Cerebellar cortex (tissue), 1 donor: ENCODE measurements around the gene CFDP1.

ENCODE experiments used
- DNase-seq: peaks from one replicate; pipeline ENCODE4 v3.0.0-alpha.2; 2015; ENCODE audit warnings: low spot score

CFDP1 gene

DNA sequence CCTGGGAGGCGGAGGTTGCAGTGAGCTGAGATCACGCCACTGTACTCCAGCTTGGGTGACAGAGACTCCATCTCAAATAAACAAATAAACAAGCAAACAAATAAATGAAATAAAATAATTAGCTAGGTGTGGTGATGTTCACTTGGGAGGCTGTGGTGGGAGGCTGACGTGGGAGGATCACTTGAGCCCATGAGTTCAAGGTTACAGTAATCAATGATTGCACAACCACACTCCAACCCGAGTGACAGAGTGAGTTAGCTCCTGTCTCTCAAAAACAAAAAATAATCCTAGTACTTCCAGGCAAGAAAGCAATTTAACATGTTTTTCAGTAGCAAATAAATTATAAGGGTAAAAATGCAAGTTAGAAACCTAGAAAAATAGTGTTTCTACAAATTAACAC lies 26.4 kb downstream of the CFDP1 start:
- no peak for DNase-seq

DNA sequence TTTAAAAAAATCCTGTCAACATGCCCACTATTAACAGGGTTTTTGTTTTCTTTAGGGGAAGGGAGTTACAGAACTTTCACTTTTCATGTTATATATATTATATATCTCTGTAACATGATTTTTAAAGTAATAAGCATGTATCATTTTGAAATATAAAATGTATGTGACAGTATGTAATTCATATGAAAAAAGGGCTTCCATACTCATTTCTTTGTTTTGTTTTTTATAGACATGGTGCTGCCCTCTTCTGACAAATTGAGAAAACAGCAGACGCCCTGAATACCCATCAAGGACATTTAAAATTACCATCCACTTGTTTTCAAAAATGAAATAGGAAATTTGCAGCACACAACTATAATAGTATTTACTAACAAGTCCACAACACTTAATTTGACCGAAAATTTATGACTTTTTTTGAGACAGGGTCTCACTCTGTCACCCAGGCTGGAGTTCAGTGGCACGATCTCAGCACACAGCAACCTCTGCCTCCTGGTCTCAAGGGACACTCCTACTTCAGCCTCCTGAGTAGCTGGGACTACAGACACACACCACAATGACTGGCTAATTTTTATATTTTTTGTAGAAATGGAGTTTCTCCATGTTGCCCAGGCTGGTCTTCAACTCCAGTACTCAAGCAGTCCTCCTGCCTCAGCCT lies 30.4 kb downstream of the CFDP1 start:
- DNase-seq, result peak; percentile 61

DNA sequence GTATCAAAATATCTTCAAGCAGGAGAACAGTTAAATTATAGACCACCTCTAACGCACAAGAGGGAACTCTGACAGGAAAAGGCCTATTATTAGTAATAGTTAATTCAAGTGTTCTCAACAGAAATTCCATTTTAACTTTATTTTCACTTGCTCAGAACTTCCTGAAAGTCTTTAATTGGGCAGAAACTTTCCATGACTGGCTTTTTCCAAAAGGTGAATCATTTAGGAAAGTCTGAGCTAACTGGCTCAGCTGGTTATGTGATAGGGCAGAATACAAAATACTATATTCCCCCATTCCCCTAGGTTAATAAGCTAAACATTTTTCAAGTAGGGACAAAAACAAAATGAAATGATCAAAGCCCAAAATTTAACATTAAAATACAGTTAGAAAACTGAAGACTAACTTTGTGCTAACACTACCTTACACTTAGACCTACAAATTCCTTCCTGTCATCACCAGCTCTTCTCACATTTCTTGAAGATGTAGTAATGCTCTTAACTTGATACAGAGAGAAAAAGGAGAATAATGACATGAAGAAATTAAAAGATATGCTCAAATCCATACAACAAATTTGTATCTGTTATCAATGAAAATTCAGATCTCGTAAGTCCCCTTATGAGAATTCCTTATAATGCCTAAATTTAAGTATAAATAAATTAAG lies 31.0 kb downstream of the CFDP1 start:
- no peak for DNase-seq

DNA sequence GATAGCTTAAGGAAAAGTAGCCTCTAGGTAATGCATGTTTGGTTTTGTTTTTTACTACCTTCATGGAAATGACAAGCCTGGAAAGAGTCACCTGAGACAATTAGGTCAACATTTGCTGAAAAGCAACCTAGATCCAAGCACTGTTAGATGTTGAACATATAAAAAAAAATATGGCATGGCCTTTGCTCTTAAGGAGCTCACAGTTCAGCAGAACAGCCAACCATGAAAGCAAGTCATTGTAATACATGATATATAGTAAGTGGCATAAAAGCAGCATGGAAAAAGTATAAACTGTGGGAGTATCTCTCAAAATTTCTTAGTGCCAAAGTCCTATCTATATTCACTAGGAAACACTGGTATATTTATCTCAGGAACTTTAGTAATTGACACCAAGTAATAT lies 31.6 kb downstream of the CFDP1 start:
- no peak for DNase-seq

DNA sequence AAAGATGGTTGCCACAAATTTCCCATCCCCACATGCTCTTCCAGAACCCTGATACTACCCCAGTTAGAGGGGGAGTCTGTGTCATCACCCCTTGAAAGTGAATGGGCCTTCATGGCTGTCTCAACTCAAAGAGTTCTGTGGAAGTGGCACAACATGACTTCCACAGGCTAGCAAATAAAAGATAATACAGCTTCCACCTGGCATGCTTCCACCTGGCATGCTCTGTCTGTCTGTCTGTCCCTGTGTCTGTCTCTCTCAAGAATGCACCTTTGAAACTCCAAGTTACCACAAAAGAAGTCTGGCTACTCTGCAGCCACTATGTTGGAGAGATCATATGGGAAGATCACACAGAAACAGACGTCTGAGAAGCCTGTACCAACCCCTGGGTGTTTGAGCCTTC lies 35.0 kb downstream of the CFDP1 start:
- no peak for DNase-seq

DNA sequence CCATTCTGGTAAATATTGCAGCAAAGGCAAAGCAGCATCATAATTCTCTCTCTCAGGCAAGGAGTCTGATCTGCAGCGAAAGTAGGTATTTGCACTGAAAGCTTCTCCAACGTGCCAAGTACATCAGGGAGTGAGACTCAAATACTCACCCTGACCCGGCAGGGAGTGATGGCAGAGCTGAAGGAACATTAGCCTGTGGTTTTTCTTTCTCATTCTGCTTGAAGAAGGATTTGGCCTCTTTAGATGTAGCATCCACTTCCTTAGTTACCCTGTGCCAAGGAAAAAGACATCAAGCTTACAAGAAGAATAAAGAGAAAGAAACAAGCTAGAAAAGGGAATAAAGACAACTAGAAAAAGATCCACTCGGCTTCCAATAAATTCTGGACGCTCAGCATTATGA lies 38.4 kb downstream of the CFDP1 start:
- DNase-seq, result no peak

DNA sequence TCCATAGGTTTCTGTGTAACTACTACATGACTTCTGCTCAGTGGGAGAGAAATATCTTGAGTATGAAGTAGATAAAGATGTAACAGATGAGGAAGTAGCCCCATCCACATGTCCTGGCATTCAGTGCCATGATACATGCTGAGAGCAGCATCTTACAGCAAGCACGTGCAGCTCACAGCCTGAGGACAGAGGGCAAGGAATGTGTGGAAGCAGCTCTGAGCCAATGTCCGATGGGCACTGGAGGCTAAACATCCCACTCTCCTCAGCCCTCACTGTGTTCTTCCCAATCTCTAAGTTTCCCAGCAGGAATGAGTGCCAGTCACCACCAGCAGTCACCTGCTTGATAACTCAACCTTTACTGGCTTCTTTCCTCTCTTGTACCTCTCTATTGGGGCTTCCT lies 40.4 kb downstream of the CFDP1 start:
- DNase-seq, result no peak

DNA sequence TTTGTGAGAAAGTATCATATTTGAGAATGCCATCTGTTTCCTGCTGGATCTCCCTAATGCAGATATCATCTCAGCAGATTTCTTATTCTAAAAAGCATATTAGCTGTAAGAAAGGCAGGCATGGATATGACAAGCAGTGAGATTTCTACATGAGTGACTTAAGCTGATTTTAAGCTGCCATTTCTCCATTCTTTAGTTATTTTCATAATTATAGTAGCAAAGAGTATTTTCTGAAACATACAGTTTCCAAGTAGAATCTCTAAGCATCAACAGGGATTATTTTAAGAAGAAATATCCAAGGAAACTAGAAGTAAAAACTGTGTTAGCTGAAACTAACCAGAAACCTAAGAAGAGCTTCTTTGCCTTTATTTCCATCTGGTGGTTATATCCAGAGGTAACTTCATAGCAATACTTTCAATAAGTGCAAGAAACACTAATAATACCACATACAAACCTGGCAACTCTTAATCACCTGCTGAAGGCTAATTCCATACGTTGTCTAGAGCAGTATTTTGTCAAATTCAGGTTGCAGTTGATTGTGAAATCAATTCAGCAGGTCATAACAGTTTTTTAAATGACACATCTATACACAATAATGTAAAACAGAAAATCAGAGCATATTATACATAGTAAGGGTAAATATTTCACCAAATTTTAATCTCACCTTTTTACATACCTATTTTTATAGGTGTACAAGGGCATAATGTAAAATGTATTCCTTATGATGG lies 42.2 kb downstream of the CFDP1 start:
- no peak for DNase-seq

DNA sequence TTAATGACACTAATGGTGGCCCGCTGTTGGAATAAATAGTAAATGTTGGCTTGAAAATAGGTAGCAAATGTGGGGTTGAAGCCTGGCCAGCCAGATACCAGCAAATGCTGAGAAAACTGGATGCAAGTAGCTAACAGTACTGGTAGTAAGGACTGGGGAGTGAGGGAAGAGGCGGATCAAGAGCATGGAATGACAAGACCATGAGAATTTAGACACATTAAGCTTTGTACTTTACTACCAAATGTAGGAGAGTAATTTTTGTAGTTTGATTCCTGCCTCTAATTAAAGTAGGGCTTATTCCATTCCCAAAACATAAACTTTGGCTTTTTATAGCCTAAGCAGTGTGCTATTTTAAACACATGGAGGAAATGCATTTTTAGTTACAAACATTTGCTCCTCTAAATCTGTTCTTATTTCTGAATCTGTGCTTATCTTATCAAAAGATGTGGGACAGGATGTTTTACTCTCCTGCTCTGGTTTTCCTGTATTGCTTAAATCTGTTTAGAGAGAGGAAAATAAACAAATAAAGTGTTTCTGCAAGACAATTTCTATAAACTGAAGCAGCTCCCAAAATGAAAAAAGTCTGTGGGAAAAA lies 44.1 kb downstream of the CFDP1 start:
- no peak for DNase-seq

DNA sequence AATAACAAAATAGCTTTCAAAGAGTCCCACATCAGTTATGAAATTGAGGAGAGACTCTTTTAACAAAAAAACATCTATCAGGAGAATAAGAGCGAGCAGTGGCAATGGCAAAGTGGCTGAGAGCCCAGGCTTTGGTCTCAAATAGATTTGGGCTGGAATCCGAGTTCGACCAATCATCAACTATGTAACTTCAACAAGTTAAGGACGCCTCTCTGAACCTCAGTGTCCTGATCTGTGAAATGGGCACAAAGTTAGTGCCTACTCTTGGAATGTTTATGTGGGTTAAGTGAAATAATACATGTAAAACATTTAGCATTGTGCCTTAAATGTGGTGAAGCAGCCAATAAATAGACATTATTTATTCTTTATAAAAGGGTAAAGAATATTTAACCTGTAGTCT lies 45.4 kb downstream of the CFDP1 start:
- DNase-seq, result no peak

DNA sequence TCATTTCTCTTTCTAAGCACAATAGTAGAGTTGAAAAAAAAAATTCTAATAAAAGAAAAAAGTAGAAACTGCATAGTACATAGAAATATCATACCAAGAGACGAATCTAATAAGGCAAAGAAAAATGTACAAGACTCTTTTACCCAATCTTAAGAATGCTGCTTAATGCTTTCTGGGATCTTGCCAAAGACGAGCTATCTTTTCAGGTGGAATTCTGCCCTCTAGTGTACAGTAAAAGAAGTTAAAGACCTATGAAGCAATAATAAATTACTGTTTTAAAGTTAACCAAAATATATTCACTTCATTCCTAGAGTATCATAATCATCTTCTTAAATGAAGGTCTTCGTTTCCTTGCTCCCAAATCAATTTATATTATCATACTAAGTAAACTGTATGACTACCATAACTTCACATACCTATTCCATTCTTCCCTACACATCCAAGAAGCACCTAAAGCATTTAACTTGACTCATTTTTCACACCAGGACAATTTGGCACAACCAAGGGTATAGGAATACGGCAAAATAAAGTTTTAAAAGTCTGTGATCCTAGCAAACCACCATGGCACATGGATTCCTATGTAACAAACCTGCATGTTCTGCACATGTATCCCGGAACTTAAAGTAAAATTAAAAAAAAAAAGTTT lies 47.7 kb downstream of the CFDP1 start:
- peak; percentile 83 for DNase-seq

DNA sequence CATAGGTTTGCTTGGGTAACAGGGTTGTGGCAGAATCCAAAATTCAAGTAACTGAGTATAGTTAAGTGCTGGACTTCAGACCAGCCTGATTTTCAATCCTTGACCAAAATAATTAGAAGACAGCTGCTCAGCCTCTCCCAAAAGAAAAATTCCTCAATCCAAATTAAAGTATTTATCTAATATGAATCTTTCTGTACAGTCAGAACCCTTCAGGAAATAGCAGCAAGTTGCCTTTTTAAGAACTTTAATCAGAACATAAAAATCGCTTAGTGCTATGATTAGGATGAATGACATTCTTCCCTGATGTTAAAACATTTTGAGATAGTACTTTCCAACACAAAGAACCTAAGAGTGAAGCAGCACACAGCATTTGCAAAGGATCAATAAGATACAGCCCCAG lies 50.2 kb downstream of the CFDP1 start:
- no peak for DNase-seq

DNA sequence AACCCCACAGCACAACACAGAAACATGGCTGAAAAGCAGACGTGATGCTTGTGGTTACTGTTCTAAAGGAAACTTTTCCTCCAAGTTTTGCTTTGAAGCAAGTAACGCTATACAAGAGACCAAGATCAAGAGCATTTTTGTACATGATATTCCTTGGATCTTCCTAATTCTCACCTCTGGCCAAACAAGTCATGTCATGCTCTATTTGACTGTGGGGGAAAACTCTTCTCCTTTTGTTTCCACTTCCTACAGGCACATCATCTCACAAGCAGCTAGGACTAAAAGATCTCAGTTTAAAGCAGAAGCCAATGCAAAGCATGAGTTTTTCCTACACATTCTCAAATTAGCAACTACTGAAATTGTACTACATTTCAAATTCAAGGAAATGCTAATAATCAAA lies 50.7 kb downstream of the CFDP1 start:
- DNase-seq, result no peak

DNA sequence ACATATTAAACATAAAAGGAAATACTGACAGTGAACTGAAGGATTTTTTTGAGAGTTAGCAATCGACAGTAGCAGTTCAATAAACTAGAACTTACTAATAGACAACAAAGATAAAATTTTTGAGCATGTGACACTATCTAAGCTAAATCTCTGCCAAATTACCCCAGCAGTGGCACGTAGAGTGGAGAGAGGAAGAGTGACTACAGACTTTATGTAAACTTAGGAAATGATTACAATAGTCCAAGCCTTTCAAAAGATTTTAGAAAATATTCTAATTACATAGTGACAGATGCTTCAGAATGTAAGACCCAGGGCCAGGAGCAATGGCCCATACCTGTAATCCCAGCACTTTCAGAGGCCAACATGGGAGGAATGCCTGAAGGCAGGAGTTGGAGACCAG lies 52.4 kb downstream of the CFDP1 start:
- DNase-seq, result no peak

DNA sequence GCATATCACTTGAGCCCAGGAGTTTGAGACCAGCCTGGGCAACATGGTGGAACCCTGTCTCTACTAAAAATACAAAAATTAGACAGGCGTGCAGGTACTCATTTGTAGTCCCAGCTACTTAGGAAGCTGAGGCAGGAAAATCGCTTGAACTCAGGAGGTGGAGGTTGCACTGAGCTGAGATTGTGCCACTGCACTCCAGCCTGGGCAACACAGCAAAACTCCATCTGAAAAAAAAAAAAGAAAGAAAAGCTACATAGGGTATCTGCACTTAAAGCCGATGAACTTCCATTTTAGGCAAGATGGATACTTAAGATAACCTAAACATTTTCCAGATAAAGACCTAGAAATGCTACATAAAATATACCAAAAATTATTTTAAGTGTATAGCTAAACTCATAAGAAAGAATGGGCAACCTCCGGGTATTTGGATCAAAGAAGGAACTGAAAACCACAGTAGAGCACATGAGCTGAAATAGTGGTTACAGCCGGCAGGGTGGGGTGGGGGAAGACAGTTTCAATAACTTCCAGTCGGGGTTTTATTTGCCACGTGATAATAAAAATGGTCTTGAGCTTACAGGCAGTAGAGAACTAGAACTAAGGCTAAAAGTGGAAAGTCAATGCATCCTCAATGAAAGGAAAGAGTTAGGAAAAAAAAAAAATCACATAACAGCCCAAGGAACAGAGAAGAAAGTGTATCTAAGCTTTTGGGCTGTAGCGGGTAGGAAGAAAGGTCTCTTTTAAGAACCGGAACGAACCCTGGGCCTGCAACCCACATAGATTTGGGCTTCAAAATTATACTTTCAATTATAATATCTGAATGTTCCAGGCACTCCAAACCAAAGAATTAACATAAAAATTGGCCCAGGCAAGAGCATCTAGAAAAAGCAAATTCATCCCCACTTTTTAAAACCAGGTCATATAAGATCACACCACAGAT lies 53.1 kb downstream of the CFDP1 start:
- DNase-seq, result no peak

DNA sequence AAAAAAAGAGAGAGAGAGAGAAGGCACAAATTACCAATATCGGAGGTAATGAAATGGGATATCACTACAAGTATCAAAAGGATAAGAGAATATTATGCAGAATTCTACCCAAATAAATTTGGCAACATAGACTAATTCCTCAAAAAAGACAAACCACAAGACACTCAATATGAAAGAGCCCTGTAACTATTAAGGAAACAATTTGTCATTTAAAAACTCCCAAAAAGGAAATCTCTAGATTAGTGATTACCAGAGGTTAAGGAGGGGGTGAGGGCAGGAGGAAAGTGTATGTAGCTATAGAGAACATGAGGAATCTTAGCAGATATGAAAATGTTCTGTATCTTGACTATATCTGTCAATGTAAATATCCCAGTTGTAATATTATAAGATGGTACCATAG lies 54.0 kb downstream of the CFDP1 start:
- no peak for DNase-seq

DNA sequence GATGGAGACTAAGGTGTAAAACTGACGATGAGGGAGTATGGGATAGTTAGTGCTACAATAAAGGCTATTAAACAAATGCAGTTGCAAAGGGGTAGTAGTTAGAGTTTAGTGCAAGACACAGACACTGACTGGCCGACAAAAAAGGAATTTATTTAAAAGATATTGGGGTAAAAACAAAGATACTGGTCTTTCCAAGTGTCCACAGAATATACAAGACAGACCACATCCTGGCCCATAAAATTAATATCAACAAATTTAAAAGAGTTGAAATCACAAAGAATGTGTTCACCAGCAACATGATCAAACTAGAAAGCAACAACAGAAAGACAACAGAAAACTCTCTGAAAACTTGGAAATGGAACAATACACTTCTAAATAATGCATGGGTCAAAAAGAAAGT lies 54.7 kb downstream of the CFDP1 start:
- no peak for DNase-seq

DNA sequence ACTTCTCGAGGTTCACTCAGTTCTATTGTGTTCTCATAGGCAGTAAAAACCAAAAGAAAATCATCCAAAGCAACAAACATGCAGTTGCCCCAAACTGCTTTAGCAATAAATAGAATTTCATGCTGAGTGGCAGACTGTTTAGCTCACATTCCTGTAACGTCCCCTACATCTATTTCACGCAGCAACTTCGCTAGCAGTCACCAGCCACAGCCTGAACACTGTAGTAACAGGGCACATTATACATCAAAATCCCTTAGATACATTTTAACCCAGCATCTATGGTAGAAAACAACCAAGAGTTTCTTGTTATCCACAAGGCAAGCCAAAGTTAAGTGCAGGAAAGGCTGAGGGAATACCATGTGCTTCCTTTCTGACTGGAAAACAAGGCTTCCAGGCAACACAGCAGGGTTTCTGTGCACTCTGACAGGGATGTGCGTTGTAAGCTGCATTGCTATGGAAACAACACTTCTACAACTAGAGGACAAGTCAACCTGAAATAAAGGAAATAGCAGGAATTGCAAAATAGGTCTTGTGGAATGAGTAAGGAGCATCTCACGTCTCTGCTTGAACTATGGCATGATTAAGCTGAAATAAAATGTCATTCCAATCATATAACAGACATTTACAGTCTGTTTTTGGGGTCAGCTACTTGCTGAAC lies 55.4 kb downstream of the CFDP1 start:
- DNase-seq, result peak; percentile 59

DNA sequence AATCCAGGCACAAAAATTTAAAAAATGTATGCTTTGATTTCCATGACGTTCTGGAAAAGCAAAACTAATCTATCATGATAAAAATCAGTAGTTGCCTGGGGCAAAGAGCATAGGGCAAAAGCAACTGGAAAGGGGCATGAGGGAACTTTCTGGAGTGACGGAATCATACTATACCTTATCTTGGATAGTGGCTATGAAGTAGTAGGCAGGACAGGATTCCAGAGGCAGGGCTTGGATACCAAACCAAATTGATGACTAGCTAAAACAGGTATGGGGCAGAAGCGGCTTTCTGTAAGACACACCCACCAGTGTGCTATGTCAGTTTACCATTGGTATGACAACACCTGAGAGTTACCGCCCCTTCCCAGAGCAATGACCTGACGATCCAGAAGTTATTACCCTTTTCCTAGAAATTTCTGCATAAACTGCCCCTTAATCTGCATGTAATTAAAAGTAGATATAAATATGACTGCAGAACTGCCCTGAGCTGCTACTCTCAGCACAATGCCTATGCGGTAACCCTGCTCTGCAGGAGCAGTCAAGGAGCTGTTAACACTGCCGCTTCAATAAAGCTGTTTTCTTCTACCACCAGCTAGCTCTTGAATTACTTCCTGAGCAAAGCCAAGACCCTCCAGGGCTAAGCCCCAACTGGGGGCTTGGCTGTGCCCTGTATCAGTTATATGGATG lies 56.7 kb downstream of the CFDP1 start:
- no peak for DNase-seq

DNA sequence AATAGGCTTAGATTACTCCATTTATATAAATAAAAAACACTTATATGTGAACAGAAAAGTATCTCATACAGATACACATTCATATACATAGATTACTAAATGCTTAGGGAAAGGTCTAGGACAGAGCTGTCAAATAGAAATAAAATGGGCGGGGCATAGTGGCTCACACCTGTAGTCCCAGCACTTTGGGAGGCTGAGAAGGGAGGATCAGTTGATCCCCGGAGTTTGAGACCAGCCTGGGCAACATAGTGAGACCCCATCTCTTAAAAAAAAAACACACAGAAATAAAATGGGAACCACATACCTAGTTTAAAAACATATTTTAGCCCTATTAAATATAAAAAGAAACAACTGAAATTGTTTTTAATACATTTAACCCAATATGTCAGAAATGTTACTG lies 58.9 kb downstream of the CFDP1 start:
- no peak for DNase-seq
